HUES6 (cell line): Measurements from ENCODE around the gene MAP10.

Source experiments
- H3K27ac ChIP-seq: 2 replicates; pipeline ENCODE4 v1.7.0; 2013; ENCODE audit warnings: low read depth, mild to moderate bottlenecking, low read length, inconsistent platforms
- H3K27me3 ChIP-seq: 2 replicates; pipeline ENCODE4 v1.6.1; 2013; ENCODE audit warnings: low read length; ENCODE audit not compliant: control insufficient read depth, insufficient read depth
- H3K36me3 ChIP-seq: 2 replicates; pipeline ENCODE4 v1.6.1; 2013; ENCODE audit warnings: low read length; ENCODE audit not compliant: control insufficient read depth, insufficient read depth
- H3K4me1 ChIP-seq: 2 replicates; pipeline ENCODE4 v1.6.1; 2013; ENCODE audit warnings: low read length; ENCODE audit not compliant: control insufficient read depth, insufficient read depth
- H3K4me3 ChIP-seq: 2 replicates; pipeline ENCODE4 v1.5.1; 2013; ENCODE audit warnings: low read depth, low read length
- H3K9ac ChIP-seq: one replicate; pipeline ENCODE4 v1.6.1; 2013; ENCODE audit warnings: mild to moderate bottlenecking, low read length
- H3K9me3 ChIP-seq: 2 replicates; pipeline ENCODE4 v1.6.1; 2013; ENCODE audit warnings: low read depth, low read length; ENCODE audit not compliant: control insufficient read depth, insufficient read depth

MAP10 gene

GRCh38 chr1:232834066-232834465 lies 28.9 kb downstream of the MAP10 start:
- Histone ChIP-seq H3K27ac (no peak overlapping the region), H3K9me3 (no peaks in the 10 kb centered on the region), H3K36me3 (no peaks in the 10 kb centered on the region), H3K27me3 (no peaks in the 10 kb centered on the region), H3K9ac (no peak overlapping the region), H3K4me1 (no peaks in the 10 kb centered on the region), H3K4me3 (no peak overlapping the region)

GRCh38 chr1:232835166-232835565 lies 29.9 kb downstream of the MAP10 start:
- H3K4me1 ChIP-seq = no peaks in the 10 kb centered on the region
- no peak overlapping the region for H3K4me3 ChIP-seq
- H3K27ac ChIP-seq = no peak overlapping the region
- no peaks in the 10 kb centered on the region for H3K36me3 ChIP-seq
- H3K27me3 ChIP-seq = no peaks in the 10 kb centered on the region
- 0 out of 2 replicates have a peak, but pooled peaks cover 5% of the 10 kb centered on the region for H3K9me3 ChIP-seq
- H3K9ac ChIP-seq = no peak overlapping the region

- Histone ChIP-seq H3K27me3 (no peaks in the 10 kb centered on the region), H3K4me3 (no peak overlapping the region), H3K27ac (no peak overlapping the region), H3K36me3 (no peaks in the 10 kb centered on the region), H3K9ac (no peak overlapping the region), H3K4me1 (no peaks in the 10 kb centered on the region), H3K9me3 (peaks cover 20% of the 10 kb centered on the region; the same call in 1 of the 2 replicates)
Observed at GRCh38 chr1:232837087-232837486, 31.9 kb downstream of the MAP10 start.

DNA sequence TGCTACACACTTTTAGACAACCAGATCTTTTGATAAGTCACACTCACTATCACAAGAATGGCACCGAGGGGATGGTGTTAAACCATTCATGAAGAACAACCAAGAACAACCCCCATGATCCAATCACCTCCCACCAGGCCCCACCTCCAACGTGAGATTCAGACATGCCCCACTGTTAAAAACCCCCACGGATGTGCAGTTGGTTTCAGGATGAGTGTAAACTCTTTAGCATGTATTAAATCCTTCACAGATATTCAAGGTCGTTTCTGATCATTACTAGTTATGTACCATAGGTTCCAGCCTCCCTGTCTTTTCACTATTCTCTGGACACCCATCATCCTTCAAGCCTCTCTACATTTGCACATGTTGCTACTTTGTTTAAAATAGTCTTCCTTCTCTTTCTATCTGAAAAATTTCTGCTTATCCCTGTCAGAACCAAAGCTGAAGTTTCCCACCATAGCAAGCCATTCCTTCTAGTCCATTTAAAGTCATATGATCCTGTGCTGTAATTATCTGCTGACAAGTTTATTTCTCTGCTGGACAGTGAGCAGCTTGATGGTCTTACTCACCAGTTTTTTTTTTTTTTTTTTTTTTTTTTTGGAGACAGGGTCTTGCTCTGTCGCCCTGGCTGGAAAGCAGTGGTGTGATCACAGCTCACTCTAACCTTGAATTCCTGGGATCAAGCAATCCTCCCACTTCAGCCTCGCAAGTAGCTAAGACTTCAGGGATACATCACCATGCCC lies 36.8 kb downstream of the MAP10 start:
- Histone ChIP-seq H3K9me3 (peaks cover 21% of the 10 kb centered on the region; the same call in 1 of the 2 replicates), H3K27ac (no peak overlapping the region), H3K9ac (no peak overlapping the region), H3K27me3 (no peaks in the 10 kb centered on the region), H3K4me1 (no peaks in the 10 kb centered on the region), H3K36me3 (no peaks in the 10 kb centered on the region), H3K4me3 (no peak overlapping the region)

DNA sequence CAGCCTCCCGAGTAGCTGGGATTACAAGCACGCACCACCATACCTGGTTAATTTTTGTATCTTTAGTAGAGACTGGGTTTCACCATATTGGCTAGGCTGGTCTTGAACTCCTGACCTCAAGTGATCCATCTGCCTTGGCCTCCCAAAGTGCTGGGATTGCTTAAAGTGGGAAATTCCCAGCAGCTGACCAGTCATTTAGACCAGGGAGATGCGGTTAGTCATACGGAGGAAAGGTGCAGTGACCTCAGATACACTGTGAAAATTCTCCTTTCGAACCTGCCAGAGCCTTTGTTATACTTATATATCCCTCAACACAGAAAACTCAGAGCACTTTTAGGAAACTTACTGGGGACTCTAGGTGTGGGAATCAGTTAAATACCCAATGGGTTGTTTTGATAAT lies 39.6 kb downstream of the MAP10 start:
- no peak overlapping the region for H3K9ac ChIP-seq
- H3K4me3 ChIP-seq = no peak overlapping the region
- no peak overlapping the region for H3K27ac ChIP-seq
- no peaks in the 10 kb centered on the region for H3K27me3 ChIP-seq
- H3K36me3 ChIP-seq = no peaks in the 10 kb centered on the region
- peaks cover 19% of the 10 kb centered on the region; the same call in 1 of the 2 replicates for H3K9me3 ChIP-seq
- H3K4me1 ChIP-seq = no peaks in the 10 kb centered on the region

DNA sequence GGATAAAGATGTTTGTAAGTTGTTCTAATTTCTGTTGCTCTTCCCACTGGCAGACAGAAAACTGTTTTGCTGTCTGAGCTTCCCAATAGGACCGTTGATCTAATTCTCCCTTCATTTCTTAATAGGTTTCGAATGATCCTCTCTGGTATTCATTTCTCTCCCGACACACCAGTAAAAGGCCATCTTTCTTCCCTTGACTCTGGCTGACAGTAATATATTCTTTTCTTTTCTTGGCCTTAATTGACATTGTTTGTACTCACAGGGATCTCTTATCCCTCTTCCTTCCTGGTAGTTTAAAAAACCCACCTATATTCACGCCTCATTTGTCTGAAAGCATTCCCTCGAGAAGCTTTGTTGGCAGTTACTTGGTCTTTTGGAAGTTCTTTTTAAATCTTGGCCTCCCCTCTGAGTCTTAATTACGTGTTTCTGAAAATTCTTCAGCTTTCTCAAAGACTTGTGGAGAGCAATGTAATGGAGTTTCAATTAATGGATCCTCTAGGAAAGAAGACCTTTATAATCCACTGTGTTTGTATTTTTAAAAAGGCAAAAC lies 40.3 kb downstream of the MAP10 start:
- H3K27ac ChIP-seq = no peak overlapping the region

GRCh38 chr1:232851532-232851931 lies 46.3 kb downstream of the MAP10 start:
- no peaks in the 10 kb centered on the region for H3K4me1 ChIP-seq
- no peaks in the 10 kb centered on the region for H3K27me3 ChIP-seq
- H3K9ac ChIP-seq = no peak overlapping the region
- no peaks in the 10 kb centered on the region for H3K9me3 ChIP-seq
- H3K36me3 ChIP-seq = no peaks in the 10 kb centered on the region
- H3K4me3 ChIP-seq = no peak overlapping the region
- no peak overlapping the region for H3K27ac ChIP-seq

More for the DNA sequence above, 40.3 kb downstream of the MAP10 start:
- Histone ChIP-seq H3K9me3 (peaks cover 15% of the 10 kb centered on the region; the same call in 1 of the 2 replicates), H3K27me3 (no peaks in the 10 kb centered on the region), H3K9ac (no peak overlapping the region), H3K4me1 (no peaks in the 10 kb centered on the region), H3K36me3 (no peaks in the 10 kb centered on the region), H3K4me3 (no peak overlapping the region)

- Histone ChIP-seq H3K4me3 (no peak overlapping the region), H3K27me3 (no peaks in the 10 kb centered on the region), H3K9ac (no peak overlapping the region), H3K4me1 (no peaks in the 10 kb centered on the region), H3K27ac (no peak overlapping the region), H3K36me3 (no peaks in the 10 kb centered on the region), H3K9me3 (no peaks in the 10 kb centered on the region)
Observed at GRCh38 chr1:232853994-232854797, 49.0 kb downstream of the MAP10 start.

DNA sequence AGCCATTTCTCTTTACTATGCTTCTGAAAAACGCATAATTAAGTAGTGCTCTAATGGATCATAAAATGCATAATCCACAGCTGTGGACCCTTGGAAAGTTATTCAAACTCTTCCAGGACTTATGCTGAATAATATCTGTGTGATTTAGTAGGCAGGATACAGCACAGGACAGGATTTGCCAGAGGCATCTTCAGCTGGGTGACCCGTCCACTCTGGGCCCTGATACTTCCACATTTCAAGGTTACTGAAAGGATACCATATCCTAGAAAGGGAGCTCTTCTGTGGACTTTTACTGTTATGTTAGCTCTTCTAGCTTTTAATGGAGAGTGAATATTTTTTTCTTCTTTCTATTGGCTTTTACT lies 49.6 kb downstream of the MAP10 start:
- no peaks in the 10 kb centered on the region for H3K36me3 ChIP-seq
- H3K9ac ChIP-seq = no peak overlapping the region
- H3K27ac ChIP-seq = no peak overlapping the region

DNA sequence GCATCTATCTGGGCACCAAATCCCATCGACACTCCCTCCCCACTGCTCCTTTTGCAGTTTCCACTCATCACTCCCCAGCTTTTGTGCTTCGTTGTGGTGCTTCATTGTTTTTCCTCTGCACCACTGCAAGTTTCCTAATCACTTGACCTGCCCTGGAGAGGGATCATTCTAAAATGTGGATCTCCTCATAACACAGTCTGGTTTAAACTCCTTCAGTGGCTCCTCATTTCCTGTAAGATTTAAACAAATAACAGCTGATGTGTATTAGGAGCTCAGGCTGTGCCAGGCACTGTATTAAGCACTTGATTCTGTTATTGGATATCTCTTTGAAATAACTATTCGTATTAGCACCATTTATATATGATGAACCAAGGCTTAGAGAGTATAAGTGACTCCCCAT lies 51.3 kb downstream of the MAP10 start:
- no peaks in the 10 kb centered on the region for H3K9me3 ChIP-seq
- no peak overlapping the region for H3K27ac ChIP-seq
- no peak overlapping the region for H3K4me3 ChIP-seq
- H3K9ac ChIP-seq = no peak overlapping the region
- no peaks in the 10 kb centered on the region for H3K4me1 ChIP-seq
- no peaks in the 10 kb centered on the region for H3K36me3 ChIP-seq
- no peaks in the 10 kb centered on the region for H3K27me3 ChIP-seq

More for the DNA sequence above, 49.6 kb downstream of the MAP10 start:
- Histone ChIP-seq H3K9me3 (no peaks in the 10 kb centered on the region), H3K27me3 (no peaks in the 10 kb centered on the region), H3K4me3 (no peak overlapping the region), H3K4me1 (no peaks in the 10 kb centered on the region)
